Measurements from ENCODE around the gene CROCC2.
"Not testable (repeated sequence)": the region's sequence is repeated elsewhere in the genome, so short reads cannot be mapped to it uniquely, and the experiment has no call there.

CROCC2 gene

GRCh38 chr2:240966906-240967680 lies 61.0 kb downstream of the CROCC2 start:
- no peak for DNase-seq (ENCODE audit: low spot score)

DNA sequence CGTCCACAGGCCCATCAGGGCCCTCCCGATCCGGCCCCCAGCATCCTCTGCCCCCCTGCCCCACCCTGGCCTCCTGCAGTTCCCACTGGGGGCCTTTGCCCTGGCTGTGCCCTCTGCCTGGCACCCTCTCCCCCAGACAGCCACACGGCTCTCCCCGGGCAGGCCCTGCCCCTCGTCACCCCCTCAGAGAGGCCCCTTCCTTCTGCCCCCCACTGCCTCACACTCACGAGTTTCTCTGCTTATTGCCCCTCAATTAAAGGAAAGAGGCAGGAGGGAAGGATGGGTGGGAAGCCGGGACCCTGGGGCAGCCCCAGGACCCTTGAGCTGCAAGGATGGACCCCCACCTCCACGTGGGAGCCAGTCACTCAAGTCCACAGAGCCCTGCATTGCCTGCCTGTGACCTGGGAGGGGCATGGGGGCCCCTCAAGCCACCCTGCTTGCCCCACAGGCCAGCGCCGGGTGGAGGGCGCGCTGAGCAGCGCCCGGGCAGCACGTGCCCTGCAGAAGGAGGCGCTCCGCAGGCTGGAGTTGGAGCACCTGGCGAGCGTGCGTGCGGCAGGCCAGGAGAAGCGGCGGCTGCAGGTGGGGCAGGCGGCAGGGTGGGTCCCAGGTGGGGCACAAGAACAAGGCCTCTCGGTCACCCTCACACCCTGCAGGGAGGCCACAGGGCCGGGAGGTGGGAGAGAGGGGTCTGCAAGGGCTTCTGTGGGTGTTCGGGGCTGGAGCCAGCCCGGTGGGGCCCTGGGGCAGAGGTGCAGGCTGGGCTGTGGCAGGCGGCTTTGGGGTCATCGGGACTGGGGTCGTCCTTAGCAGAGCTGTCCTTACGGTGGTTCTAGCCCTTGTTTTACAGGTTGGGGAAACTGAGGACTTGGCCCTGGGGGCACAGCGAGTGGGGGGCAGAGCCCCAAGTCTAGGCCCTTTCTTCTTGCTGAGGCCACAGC lies 61.8 kb downstream of the CROCC2 start:
- no peak for DNase-seq (ENCODE audit: low spot score)

DNA sequence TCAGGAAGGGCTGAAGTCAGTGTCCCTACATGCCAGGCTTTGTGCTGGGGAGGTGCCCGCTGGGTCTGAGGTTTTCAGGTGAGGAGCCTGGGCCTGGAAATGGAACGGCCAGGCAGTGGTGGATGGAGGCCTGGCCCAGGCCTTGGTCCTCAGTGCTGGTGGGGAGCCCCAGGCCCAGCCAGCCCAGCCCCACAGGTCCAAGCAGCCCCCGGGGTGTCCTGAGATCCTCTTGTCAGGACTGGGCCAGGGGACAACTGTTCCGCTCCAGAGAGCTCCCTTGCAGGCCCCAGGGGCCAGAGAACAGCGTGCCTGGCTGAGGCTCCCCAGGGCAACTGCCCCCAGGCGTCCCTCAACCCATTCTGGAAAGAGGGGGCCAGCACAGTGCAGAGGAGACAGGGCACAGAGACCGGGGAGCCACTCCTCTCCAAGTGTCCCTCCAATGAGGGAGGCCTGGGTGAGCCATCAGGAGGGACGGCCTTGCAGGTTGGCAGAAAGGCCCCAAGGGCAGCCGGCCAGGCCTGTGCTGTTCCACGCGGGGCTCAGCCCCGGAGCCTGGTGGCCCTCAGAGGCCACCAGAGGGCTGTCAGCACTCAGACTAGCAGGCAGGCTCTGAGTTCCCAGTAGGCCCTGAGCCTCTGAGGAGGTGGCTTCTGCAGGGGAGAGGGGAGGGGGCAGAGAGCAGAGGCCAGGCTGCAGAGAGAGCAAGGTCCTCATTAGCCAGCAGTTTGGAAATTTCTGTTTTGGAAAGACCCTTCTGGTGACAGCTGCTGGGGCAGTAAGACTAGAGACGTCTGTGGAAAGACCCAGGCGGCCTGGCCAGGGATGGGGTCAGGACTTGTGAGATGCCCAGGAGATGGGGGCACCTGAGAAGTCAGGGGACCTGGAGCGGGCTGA lies 62.8 kb downstream of the CROCC2 start:
- DNase-seq (ENCODE audit: low spot score), result no peak

- DNase-seq (ENCODE audit: low spot score), result no peak
These were observed 64.0 kb downstream of the CROCC2 start for GRCh38 chr2:240970104-240970503.

DNA sequence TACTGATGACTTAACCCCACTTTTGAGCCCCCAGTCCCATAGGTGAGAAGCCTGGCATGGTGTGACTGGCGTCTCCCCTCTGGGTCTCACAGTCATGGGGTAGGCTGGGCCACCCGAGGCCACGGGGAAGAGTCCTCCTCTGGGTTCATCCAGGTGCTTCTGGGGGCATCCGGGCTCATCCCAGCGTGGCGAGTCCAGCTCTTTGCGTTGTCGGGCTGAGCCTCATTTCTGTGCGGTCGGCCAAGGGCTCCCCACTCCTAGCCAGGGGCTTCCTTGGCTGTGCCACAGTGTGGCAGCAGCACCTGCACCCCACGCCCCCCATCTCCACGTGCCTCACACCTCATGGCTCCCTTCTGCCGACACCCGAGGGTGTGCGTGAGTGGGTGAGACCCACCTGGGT lies 64.7 kb downstream of the CROCC2 start:
- no peak for DNase-seq (ENCODE audit: low spot score)

- no peak for DNase-seq (ENCODE audit: low spot score)
These were observed 66.1 kb downstream of the CROCC2 start for GRCh38 chr2:240972201-240972600.

- peak; percentile 89 for DNase-seq (ENCODE audit: low spot score)
These were observed 66.7 kb downstream of the CROCC2 start for GRCh38 chr2:240972636-240973521.

DNA sequence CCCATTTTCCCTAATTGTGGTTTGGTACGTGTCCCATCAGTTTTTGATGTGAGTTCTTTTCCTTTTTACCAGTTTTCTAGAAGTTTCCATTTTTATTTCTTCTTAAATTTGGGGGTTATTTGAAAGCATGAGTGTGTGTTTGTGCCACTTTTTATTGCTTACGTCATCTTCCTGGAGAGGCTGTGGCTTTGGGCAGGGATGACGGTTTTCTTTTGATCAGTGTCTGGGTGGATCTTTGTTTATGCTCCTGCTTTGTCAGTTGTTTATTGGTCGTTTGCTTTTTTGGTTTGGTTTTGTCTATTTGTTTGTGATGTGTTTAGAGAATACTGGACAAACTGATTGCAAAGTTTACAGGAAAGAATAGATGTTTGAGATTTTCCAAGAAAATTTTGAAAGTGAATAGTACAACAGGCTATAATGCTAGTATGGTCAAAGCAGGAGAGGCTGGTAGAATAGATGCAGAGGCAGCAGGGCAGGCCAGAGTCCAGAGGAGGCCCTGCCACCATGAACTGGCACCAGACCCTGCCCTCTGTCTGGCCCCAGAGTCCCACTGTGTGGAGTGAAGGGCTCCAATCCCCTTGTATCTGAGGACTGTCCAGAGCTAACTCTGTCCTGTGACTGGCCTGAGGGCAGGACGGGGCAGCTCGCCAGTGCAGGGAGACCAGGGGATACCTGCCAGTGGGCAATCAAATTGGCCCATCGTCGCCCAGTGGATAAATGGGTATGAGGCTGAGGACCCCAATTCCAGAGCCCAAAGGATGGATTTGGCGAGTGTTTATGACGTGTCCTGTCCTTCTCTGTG lies 68.8 kb downstream of the CROCC2 start:
- DNase-seq (ENCODE audit: low spot score), result peak; percentile 60

DNA sequence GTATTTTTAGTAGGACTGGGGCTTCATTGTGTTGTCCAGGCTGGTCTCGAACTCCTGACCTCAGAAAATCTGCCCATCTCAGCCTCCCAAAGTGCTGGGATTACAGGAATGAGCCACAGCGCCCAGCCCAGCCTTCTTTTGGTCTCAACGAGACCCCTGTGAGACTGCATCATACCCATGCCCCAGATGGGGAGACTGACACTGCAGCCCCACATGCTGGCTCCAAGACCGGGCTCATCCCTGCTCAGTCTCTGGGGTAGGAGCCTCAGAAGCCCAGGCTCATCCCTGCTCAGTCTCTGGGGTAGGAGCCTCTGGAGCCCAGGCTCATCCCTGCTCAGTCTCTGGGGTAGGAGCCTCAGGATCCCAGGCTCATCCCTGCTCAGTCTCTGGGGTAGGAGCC lies 69.8 kb downstream of the CROCC2 start:
- DNase-seq (ENCODE audit: low spot score), result not testable (repeated sequence)

GRCh38 chr2:240981280-240981679 lies 75.1 kb downstream of the CROCC2 start:
- DNase-seq (ENCODE audit: low spot score), result no peak

- no peak for DNase-seq (ENCODE audit: low spot score)
These were observed 76.0 kb downstream of the CROCC2 start for GRCh38 chr2:240981871-240982800.

GRCh38 chr2:240982821-240983281 lies 76.7 kb downstream of the CROCC2 start:
- no peak for DNase-seq (ENCODE audit: low spot score)

GRCh38 chr2:240983361-240983995 lies 77.3 kb downstream of the CROCC2 start:
- DNase-seq (ENCODE audit: low spot score), result no peak

DNA sequence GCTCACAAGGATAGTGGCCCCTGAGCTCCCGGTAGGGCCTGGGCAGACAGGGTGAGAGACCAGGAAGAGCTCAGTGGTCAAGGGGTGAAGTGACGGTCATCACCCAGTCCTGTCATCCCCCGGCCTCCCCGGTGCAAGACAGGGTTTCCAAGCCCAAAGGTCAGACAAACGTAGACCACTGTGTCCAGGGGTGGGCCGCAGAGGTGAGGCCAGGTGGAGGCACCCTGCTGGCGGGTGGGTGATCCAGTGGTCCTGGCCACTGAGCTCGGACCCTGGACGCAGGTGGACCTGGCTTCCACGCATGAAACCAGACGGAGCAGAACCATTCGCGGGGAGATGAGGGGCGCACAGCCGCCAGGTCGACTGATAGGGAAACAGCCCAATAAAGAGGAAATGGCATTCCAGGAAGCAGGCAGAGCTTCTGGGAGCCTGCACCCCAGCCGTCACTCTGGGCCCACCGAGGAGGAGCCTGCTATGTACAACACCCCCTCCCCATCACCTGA lies 77.9 kb downstream of the CROCC2 start:
- DNase-seq (ENCODE audit: low spot score), result no peak

- DNase-seq (ENCODE audit: low spot score), result no peak
These were observed 80.0 kb downstream of the CROCC2 start for GRCh38 chr2:240985881-240986786.

- peak; percentile 66 for DNase-seq (ENCODE audit: low spot score)
These were observed 80.8 kb downstream of the CROCC2 start for GRCh38 chr2:240986787-240987411.

DNA sequence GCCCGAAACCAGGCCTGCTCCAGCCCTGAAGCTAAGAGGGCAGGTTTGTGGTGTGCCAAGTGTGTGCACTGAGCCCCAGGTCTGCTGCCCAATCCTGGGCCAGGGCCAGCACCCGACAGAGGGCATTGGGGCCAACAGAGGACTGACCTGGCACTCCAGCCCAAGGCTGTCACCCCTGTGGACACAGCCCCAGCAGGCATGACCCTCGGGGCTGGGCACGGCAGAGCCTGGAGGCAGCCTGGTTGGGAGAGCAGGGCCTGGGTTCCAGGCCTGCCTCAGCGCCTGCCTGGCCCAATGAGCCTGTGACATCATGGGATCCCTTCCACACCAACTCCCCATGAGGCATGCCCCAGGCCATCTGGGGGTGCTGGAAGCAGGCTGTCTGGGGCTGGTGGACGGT lies 81.5 kb downstream of the CROCC2 start:
- DNase-seq (ENCODE audit: low spot score), result no peak

All from AG20443 (cell line).